ENCODE data around the gene CCDC92B.

DNA sequence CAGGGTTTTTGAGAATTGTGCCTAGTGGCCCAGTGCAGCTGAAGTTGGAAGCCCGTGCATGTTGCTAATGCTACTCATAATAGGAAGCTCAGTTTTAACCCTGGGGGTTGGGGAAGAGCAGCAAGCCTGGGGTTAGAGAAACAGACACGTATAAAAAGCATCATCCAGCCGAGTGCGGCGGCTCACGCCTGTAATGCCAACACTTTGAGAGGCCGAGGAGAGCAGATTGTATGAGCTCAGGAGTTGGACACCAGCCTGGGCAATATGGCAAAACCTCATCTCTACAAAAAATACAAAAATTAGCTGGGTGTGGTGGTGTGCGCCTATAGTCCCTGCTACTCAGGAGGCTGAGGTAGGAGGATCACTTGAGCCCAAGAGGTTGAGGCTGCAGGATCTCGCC lies 35.6 kb downstream of the CCDC92B start:
- TF ChIP-seq, protein P1, sequence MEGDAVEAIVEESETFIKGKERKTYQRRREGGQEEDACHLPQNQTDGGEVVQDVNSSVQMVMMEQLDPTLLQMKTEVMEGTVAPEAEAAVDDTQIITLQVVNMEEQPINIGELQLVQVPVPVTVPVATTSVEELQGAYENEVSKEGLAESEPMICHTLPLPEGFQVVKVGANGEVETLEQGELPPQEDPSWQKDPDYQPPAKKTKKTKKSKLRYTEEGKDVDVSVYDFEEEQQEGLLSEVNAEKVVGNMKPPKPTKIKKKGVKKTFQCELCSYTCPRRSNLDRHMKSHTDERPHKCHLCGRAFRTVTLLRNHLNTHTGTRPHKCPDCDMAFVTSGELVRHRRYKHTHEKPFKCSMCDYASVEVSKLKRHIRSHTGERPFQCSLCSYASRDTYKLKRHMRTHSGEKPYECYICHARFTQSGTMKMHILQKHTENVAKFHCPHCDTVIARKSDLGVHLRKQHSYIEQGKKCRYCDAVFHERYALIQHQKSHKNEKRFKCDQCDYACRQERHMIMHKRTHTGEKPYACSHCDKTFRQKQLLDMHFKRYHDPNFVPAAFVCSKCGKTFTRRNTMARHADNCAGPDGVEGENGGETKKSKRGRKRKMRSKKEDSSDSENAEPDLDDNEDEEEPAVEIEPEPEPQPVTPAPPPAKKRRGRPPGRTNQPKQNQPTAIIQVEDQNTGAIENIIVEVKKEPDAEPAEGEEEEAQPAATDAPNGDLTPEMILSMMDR (IDR thresholded peaks at IDR 0.05): no peak
- TF ChIP-seq EP300 (IDR thresholded peaks at IDR 0.05): no peak
- no peak for TF ChIP-seq POLR2A (IDR thresholded peaks at IDR 0.05)

Data from tibial nerve (tissue), 4 donors.